ENCODE results near the gene TMEM167A. TPM values are rescaled to one million over a fixed set of nuclear protein-coding genes. Genes with fewer than 3 reads are reported as not detected.

TMEM167A gene
- total RNA-seq, 2 donors from 2014 or later: 60.4 to 83.7 TPM

DNA sequence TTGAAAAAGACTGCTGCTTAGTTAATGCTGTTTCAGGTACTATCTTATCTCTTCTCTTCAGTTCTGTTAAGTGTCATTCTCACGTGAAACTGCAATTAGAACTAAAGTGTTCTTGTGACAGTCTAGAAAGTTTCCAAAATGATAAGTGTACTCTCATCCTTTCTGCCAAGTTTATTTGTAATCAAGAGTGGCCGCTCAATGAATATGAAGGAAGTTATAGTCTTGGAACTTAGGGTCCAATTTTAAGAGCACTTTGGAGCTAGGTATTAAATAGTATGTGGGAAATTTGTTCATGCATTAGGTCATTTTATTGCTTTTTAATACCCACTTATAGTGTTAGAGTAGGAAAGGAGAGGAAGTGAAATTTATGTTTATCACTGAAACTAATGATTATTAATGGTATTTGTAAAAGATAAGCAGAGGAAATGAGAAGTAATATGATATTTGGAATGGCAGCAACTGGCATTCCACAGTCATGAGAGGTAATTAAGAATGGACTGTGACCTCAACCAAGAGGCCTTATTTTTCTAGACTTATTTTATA, 20.6 kb upstream of the TMEM167A start:
- no peak for ATAC-seq (replicated peaks)
- Mint-ChIP-seq H3K9me3 (no peaks in the 10 kb centered on the region), H3K4me1 (peaks cover under 1% of the 10 kb centered on the region), H3K4me3 (no peak overlapping the region), H3K36me3 (ENCODE audit: low read depth) (no peaks in the 10 kb centered on the region), H3K27me3 (no peaks in the 10 kb centered on the region), H3K27ac (no peak overlapping the region)

DNA sequence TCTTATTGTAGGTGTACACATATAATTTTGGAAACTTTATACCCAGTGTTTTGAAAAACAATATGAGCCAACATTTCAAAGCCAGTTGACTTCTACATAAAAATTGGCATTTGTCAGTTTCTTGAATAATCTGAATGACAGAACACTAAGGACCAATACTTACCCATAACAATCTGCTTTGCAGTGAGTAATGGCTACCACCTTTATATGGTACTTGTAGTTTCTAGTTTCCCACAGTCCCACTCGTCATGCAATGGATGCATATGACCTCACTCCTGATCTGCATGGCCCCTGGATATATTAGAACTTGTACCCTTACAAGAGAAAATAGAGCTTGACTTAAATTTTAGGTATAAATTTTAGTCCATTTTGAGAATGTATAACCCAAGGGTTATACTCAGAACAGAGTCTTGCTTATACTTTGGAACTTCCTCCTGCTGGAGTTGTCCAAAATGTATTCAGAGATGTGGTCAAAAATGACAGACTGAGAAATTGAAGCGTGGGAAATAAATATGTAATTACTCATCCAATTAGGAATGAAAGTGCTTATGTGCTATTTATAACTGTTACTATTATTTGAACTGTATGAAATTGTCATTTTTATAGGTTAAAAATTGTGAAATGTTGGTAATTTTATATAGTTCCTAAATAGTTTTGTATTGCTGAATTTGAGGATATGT, 19.6 kb upstream of the TMEM167A start:
- Mint-ChIP-seq H3K9me3 (no peaks in the 10 kb centered on the region), H3K4me1 (peaks cover 10% of the 10 kb centered on the region), H3K27ac (no peak overlapping the region), H3K27me3 (no peaks in the 10 kb centered on the region), H3K36me3 (ENCODE audit: low read depth) (no peaks in the 10 kb centered on the region), H3K4me3 (no peak overlapping the region)
- ATAC-seq (replicated peaks): no peak

- no peaks in the 10 kb centered on the region for H3K36me3 Mint-ChIP-seq (ENCODE audit: low read depth)
- no peaks in the 10 kb centered on the region for H3K9me3 Mint-ChIP-seq
- peaks cover 13% of the 10 kb centered on the region for H3K4me1 Mint-ChIP-seq
- no peak overlapping the region for H3K4me3 Mint-ChIP-seq
- no peak overlapping the region for H3K27ac Mint-ChIP-seq
- H3K27me3 Mint-ChIP-seq: no peaks in the 10 kb centered on the region
- ATAC-seq (replicated peaks): peak; percentile 49
Observed at GRCh38 chr5:83095957-83096539, 18.9 kb upstream of the TMEM167A start.

DNA sequence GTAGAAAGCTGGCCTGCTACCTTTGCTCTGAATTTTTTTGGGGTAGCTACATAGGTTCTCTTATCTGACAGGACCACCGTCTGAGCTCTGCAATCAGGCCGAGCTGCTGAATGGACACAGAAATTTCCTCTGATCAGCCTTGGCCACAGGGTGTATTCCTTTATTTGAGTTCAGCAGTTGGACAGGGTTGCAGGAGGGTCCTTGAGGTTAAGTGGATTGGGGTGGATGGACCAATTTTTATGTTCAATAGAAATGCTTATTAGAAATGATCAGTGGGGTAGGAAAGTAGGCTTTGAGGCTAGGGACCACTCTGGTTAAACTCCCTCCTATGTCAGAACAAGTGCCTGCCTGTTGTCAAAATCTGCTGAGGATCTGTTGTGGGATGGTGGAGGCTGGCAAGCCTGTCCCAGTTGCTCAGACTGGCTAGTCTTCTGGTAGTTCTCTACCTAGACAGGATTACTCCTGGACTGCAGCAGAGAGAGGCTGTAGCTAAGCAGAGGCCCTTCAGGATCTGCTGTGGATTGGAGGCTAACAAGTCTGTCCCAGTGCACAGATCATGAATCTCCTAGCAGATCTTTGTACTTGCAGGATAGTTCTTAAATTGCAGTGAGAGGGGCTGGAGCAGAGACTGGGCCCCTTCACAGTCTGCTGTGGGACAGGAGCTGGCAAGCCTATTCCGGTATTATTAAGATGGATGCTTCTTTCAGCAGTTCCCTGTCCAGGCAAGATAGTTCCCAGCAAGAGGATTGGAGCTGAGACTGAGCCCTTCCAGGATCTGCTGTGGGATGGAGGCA, 18.2 kb upstream of the TMEM167A start:
- Mint-ChIP-seq H3K27ac (no peak overlapping the region), H3K4me3 (no peak overlapping the region), H3K9me3 (no peaks in the 10 kb centered on the region), H3K27me3 (no peaks in the 10 kb centered on the region), H3K4me1 (peaks cover 13% of the 10 kb centered on the region), H3K36me3 (ENCODE audit: low read depth) (no peaks in the 10 kb centered on the region)
- ATAC-seq (replicated peaks): no peak

DNA sequence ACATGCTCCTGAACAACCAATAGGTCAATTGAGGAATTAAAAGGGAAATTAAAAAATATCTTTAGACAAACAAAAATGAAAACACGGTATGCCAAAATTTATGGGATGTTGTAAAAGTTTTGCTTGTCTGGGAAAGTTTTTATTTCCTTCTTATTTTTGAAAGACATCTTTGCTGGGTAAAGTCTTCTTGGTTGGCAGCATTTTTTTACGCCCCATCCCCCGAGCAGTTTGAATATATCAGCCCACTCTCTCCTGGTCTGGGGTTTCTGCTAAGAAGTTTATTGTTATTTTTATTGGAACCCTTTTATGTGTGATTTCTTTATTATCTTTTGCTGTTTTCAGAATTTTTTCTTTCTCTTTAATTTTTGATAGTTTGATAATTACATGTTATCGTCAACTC, 16.5 kb upstream of the TMEM167A start:
- H3K4me1 Mint-ChIP-seq: peaks cover 13% of the 10 kb centered on the region
- no peaks in the 10 kb centered on the region for H3K27me3 Mint-ChIP-seq
- H3K27ac Mint-ChIP-seq: no peak overlapping the region
- no peaks in the 10 kb centered on the region for H3K36me3 Mint-ChIP-seq (ENCODE audit: low read depth)
- no peaks in the 10 kb centered on the region for H3K9me3 Mint-ChIP-seq
- H3K4me3 Mint-ChIP-seq: no peak overlapping the region
- no peak for ATAC-seq (replicated peaks)

DNA sequence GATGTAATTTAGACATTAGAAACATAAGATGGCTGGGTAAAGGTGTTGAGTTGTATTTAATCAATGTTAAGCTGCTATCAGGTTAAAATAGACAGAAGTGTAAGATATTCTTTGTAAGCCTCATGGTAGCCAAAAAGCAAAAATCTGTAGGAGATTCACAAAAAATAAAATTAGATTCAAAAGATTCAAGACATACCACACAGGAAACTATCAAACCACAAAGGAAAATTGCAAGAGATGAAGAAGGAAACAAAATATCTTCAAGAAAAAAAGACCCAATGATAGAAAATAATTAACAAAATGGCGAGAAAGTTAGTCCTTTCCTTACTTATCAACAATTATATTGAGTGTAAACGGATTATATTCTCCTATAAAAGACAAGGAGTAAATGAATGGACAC, 15.4 kb upstream of the TMEM167A start:
- Mint-ChIP-seq H3K4me1 (peaks cover 13% of the 10 kb centered on the region), H3K36me3 (ENCODE audit: low read depth) (no peaks in the 10 kb centered on the region), H3K27me3 (no peaks in the 10 kb centered on the region), H3K4me3 (no peak overlapping the region), H3K9me3 (no peaks in the 10 kb centered on the region), H3K27ac (no peak overlapping the region)
- no peak for ATAC-seq (replicated peaks)

GRCh38 chr5:83090169-83090568, 13.0 kb upstream of the TMEM167A start:
- Mint-ChIP-seq H3K27me3 (no peaks in the 10 kb centered on the region), H3K36me3 (ENCODE audit: low read depth) (no peaks in the 10 kb centered on the region), H3K4me1 (peaks cover 13% of the 10 kb centered on the region), H3K4me3 (no peak overlapping the region), H3K27ac (no peak overlapping the region), H3K9me3 (no peaks in the 10 kb centered on the region)
- ATAC-seq (replicated peaks): no peak

DNA sequence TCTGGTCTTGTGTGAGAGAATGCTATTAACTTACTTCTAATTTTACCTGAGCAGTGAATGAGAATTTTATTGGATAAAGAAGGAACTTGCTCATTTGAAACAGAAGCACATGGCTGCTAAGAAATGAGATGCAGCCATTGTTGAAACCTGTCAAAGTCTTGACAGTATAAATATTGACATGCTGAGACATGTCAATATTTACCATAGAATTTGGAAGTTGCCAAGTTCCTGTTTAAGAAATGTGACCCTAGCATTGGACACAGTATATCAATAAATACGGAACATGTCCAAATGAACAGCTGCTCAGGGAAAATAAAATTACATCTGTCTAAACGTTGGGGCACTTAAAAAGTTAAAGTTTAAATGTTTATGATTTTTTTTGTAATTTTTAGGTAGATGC, 7.9 kb upstream of the TMEM167A start:
- ATAC-seq (replicated peaks): no peak

DNA sequence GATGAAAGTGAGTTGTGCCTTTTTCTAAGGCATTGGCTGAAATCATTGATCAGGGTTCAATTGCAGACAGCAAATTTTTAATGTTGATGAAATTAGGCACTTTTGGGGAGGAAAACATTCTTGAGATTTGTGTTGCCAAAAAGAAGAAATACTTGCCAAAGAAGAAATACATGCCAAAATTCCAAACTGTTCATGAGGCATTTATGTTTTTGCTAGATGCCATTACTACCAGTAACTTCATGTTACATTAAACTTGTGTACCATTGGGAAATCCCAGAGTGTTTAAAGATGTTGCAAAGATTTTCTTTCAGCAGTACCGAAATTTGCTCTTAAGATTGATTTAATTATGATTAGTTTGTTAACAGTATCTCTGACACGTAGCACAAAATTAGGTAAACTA, 7.1 kb upstream of the TMEM167A start:
- no peaks in the 10 kb centered on the region for H3K36me3 Mint-ChIP-seq (ENCODE audit: low read depth)
- no peaks in the 10 kb centered on the region for H3K4me1 Mint-ChIP-seq
- no peak overlapping the region for H3K27ac Mint-ChIP-seq
- H3K9me3 Mint-ChIP-seq: no peaks in the 10 kb centered on the region
- no peak overlapping the region for H3K4me3 Mint-ChIP-seq
- ATAC-seq (replicated peaks): no peak
- H3K27me3 Mint-ChIP-seq: no peaks in the 10 kb centered on the region

More for the DNA sequence above, 7.9 kb upstream of the TMEM167A start:
- Mint-ChIP-seq H3K36me3 (ENCODE audit: low read depth) (no peaks in the 10 kb centered on the region), H3K9me3 (no peaks in the 10 kb centered on the region), H3K27ac (no peak overlapping the region), H3K4me1 (no peaks in the 10 kb centered on the region), H3K27me3 (no peaks in the 10 kb centered on the region), H3K4me3 (no peak overlapping the region)

- Mint-ChIP-seq H3K27me3 (no peaks in the 10 kb centered on the region), H3K27ac (no peak overlapping the region), H3K4me3 (no peak overlapping the region), H3K36me3 (ENCODE audit: low read depth) (no peaks in the 10 kb centered on the region), H3K9me3 (no peaks in the 10 kb centered on the region), H3K4me1 (peaks cover 8% of the 10 kb centered on the region)
- ATAC-seq (replicated peaks): no peak
Observed at GRCh38 chr5:83082750-83083149, 5.6 kb upstream of the TMEM167A start.

GRCh38 chr5:83077662-83078261, 568 bp upstream of the TMEM167A start:
- peaks cover 25% of the 10 kb centered on the region for H3K4me1 Mint-ChIP-seq
- peaks cover 30% of the 10 kb centered on the region for H3K36me3 Mint-ChIP-seq (ENCODE audit: low read depth)
- peak overlapping the region; percentile 98 for H3K4me3 Mint-ChIP-seq
- H3K9me3 Mint-ChIP-seq: no peaks in the 10 kb centered on the region
- peak; percentile 6 for ATAC-seq (replicated peaks)
- peak overlapping the region; percentile 98 for H3K27ac Mint-ChIP-seq
- H3K27me3 Mint-ChIP-seq: no peaks in the 10 kb centered on the region

- no peaks in the 10 kb centered on the region for H3K9me3 Mint-ChIP-seq
- H3K4me3 Mint-ChIP-seq: peak overlapping the region; percentile 98
- no peak for ATAC-seq (replicated peaks)
- H3K36me3 Mint-ChIP-seq (ENCODE audit: low read depth): peaks cover 54% of the 10 kb centered on the region
- H3K4me1 Mint-ChIP-seq: peaks cover 40% of the 10 kb centered on the region
- no peaks in the 10 kb centered on the region for H3K27me3 Mint-ChIP-seq
- peak overlapping the region; percentile 81 for H3K27ac Mint-ChIP-seq
Observed at GRCh38 chr5:83072966-83073365, 4.2 kb downstream of the TMEM167A start.

- Mint-ChIP-seq H3K9me3 (no peaks in the 10 kb centered on the region), H3K4me3 (peak overlapping the region; percentile 98), H3K27me3 (no peaks in the 10 kb centered on the region), H3K36me3 (ENCODE audit: low read depth) (peaks cover 48% of the 10 kb centered on the region), H3K4me1 (peaks cover 40% of the 10 kb centered on the region), H3K27ac (peak overlapping the region; percentile 81)
- peak; percentile 23 for ATAC-seq (replicated peaks)
Observed at GRCh38 chr5:83071286-83072051, 5.7 kb downstream of the TMEM167A start.
